T-cell (primary cell): ENCODE data around the gene ALG12. TPM values are rescaled to one million over a fixed set of nuclear protein-coding genes. Genes with fewer than 3 reads are reported as not detected.

ENCODE experiments used
- ATAC-seq, 4 experiments: fragments of 200-7000 bp in 3 of 4; fragments of 150-1000 bp in 1 of 4; cut with Tn5 transposase; replicated peaks in 1 of 4; 1 replicate in 3 of 4; 2 replicates in 1 of 4; pipeline ENCODE4 v1.10.0; 2021; ENCODE audit warnings: moderate library complexity in 3 of 4, mild to moderate bottlenecking in 2 of 4, moderate number of reproducible peaks in 1 of 4
- CTCF ChIA-PET, 2 donors: fragments of 300-600 bp; sonication (Branson Sonifier 250); formaldehyde crosslinking; loops; one replicate each; lab custom pipeline; 2022; ENCODE audit warnings: antibody characterized with exemption in 2 of 2; lab: Charles Lee
- POLR2A ChIA-PET, 2 donors: fragments of 300-600 bp; sonication (Branson Sonifier 250); formaldehyde crosslinking; loops; one replicate each; lab custom pipeline; 2022; ENCODE audit warnings: antibody characterized with exemption in 2 of 2; lab: Charles Lee
- DNase-seq, 35 experiments: peaks; one replicate each; pipeline versions ENCODE4 v3.0.0 to v3.0.0-alpha.2; 2013 to 2023
- H3K27ac ChIP-seq: one replicate; pipeline ENCODE4 v1.5.1; 2013; ENCODE audit warnings: low read length
- H3K27me3 ChIP-seq, 2 experiments: replicated peaks in 1 of 2; 1 replicate in 1 of 2; 2 replicates in 1 of 2; pipeline versions ENCODE4 v1.6.1 to v1.7.0; 2013; ENCODE audit warnings: low read length in 1 of 2, mixed read lengths in 1 of 2; ENCODE audit not compliant: control insufficient read depth in 2 of 2, insufficient read depth in 2 of 2; ENCODE audit errors: extremely low read depth in 1 of 2
- H3K36me3 ChIP-seq, 2 donors: 1 replicate in 1 of 2; 2 replicates in 1 of 2; pipeline versions ENCODE4 v1.6.1 to v1.7.0; 2013; ENCODE audit warnings: low read length in 1 of 2; ENCODE audit not compliant: control insufficient read depth in 2 of 2, insufficient read depth in 1 of 2; ENCODE audit errors: extremely low read depth in 1 of 2
- H3K4me1 ChIP-seq, 2 experiments: 1 replicate in 1 of 2; 2 replicates in 1 of 2; pipeline versions ENCODE4 v1.6.1 to v1.7.0; 2013; ENCODE audit warnings: low read length in 2 of 2, mixed read lengths in 1 of 2; ENCODE audit not compliant: insufficient read depth in 2 of 2, control insufficient read depth in 1 of 2; ENCODE audit errors: extremely low read depth in 1 of 2
- H3K4me3 ChIP-seq, 2 donors: 1 replicate in 1 of 2; 2 replicates in 1 of 2; pipeline versions ENCODE4 v1.5.1 to v1.7.0; 2013; ENCODE audit warnings: mild to moderate bottlenecking in 2 of 2, low read length in 1 of 2, moderate library complexity in 1 of 2; ENCODE audit not compliant: control insufficient read depth in 1 of 2; ENCODE audit errors: extremely low read depth in 1 of 2
- H3K9me3 ChIP-seq: 2 replicates; pipeline ENCODE4 v1.7.0; 2013
- H3K27ac Mint-ChIP-seq, 2 donors: one replicate each; pipeline ENCODE4 v1.8.0; 2020 to 2021; ENCODE audit warnings: mild to moderate bottlenecking in 2 of 2, mixed read lengths in 2 of 2
- H3K27me3 Mint-ChIP-seq, 2 donors: one replicate each; pipeline ENCODE4 v1.8.0; 2021 to 2022; ENCODE audit warnings: mixed read lengths in 2 of 2
- H3K36me3 Mint-ChIP-seq: one replicate; pipeline ENCODE4 v1.8.0; 2021; ENCODE audit warnings: mixed read lengths
- H3K4me1 Mint-ChIP-seq, 3 donors: one replicate each; pipeline ENCODE4 v1.8.0; 2020 to 2022; ENCODE audit warnings: mixed read lengths in 3 of 3, mild to moderate bottlenecking in 1 of 3
- H3K4me3 Mint-ChIP-seq, 3 donors: one replicate each; pipeline ENCODE4 v1.8.0; 2020 to 2022; ENCODE audit warnings: mild to moderate bottlenecking in 3 of 3, mixed read lengths in 3 of 3, moderate library complexity in 3 of 3
- H3K9me3 Mint-ChIP-seq, 3 donors: one replicate each; pipeline ENCODE4 v1.8.0; 2020 to 2022; ENCODE audit warnings: mixed read lengths in 3 of 3
- WGBS: methylation state at CpG from one replicate; pipeline ENCODE4 v1.1.5; 2013; ENCODE audit warnings: missing lambda C conversion rate; ENCODE audit not compliant: insufficient coverage; 5-methylcytosine and 5-hydroxymethylcytosine counted together
- total RNA-seq, 35 experiments: library from RNA in 6 of 35; stranded (reverse) in 6 of 35; fragments of 120-200 nt in 1 of 35; gene quantifications; one replicate each; pipeline versions ENCODE4 v1.2.1 to v1.2.4 and lab custom pipeline; 2013 to 2026

ALG12 gene
- total RNA-seq, 5 donors from 2014 or later (not counting 1 experiment from before 2014, with no cell fraction given) = 15.7 to 22.1 (median 15.9) TPM

GRCh38 chr22:49894322-49895054 is 23.8 kb downstream of the ALG12 start:
- peak overlapping the region; percentile 8 to 65 for H3K27ac Mint-ChIP-seq
- H3K4me1 ChIP-seq = no peaks in the 10 kb centered on the region
- peaks cover 46% of the 10 kb centered on the region for H3K36me3 Mint-ChIP-seq
- 100% methylated on average over 1 of the region's 8 CpGs for WGBS
- no peak overlapping the region for H3K4me3 Mint-ChIP-seq
- H3K4me1 Mint-ChIP-seq = peaks cover 2 to 14% (median 11%) of the 10 kb centered on the region in 3 donors
- peaks cover 2 to 12% of the 10 kb centered on the region in 2 donors for H3K36me3 ChIP-seq
- H3K9me3 ChIP-seq = no peaks in the 10 kb centered on the region
- DNase-seq (peak in 1 of 35 experiments; percentile 16), ATAC-seq (no peak)
- peaks cover 0 to 12% (median 5%) of the 10 kb centered on the region in 3 donors for H3K9me3 Mint-ChIP-seq
- H3K27ac ChIP-seq = no peak overlapping the region
- H3K27me3 ChIP-seq = no peaks in the 10 kb centered on the region
- H3K27me3 Mint-ChIP-seq = no peaks in the 10 kb centered on the region
- no peak overlapping the region for H3K4me3 ChIP-seq
- ChIA-PET CTCF (no interaction called here), POLR2A (no interaction called here)

- Histone ChIP-seq H3K4me1 (no peaks in the 10 kb centered on the region), H3K27ac (no peak overlapping the region), H3K9me3 (no peaks in the 10 kb centered on the region), H3K36me3 (peaks cover 0 to 21% of the 10 kb centered on the region in 2 donors), H3K27me3 (no peaks in the 10 kb centered on the region), H3K4me3 (no peak overlapping the region)
- Mint-ChIP-seq H3K9me3 (peaks cover 0 to 12% (median 5%) of the 10 kb centered on the region in 3 donors), H3K4me1 (peaks cover 2 to 14% (median 11%) of the 10 kb centered on the region in 3 donors), H3K36me3 (peaks cover 48% of the 10 kb centered on the region), H3K4me3 (no peak overlapping the region), H3K27me3 (no peaks in the 10 kb centered on the region), H3K27ac (peak overlapping the region in 1 of 2 donors; percentile 44)
- CTCF ChIA-PET = no interaction called here
- ATAC-seq (no peak), DNase-seq (no peak)
- POLR2A ChIA-PET = no interaction called here
- WGBS = 94% methylated on average over 2 of the region's 4 CpGs
Measured at GRCh38 chr22:49893025-49893424, 25.2 kb downstream of the ALG12 start.

- Mint-ChIP-seq H3K36me3 (peaks cover 53% of the 10 kb centered on the region), H3K9me3 (peaks cover 0 to 12% (median 5%) of the 10 kb centered on the region in 3 donors), H3K27ac (no peak overlapping the region), H3K27me3 (no peaks in the 10 kb centered on the region), H3K4me1 (peaks cover 2 to 14% (median 11%) of the 10 kb centered on the region in 3 donors), H3K4me3 (no peak overlapping the region)
- ChIA-PET CTCF (interaction anchor here in 1 of 2 donors (0.7 kb wide), 1 partner anchor 98 kb away, joined by 5 read pairs; no protein-coding TSS in a partner anchor), POLR2A (no interaction called here)
- WGBS = 100% methylated on average over 4 of the region's 4 CpGs
- DNase-seq (peak in 1 of 35 experiments; percentile 12), ATAC-seq (no peak)
- no peaks in the 10 kb centered on the region for H3K27me3 ChIP-seq
- H3K27ac ChIP-seq = no peak overlapping the region
- peaks cover 0 to 21% of the 10 kb centered on the region in 2 donors for H3K36me3 ChIP-seq
- no peaks in the 10 kb centered on the region for H3K4me1 ChIP-seq
- no peaks in the 10 kb centered on the region for H3K9me3 ChIP-seq
- H3K4me3 ChIP-seq = no peak overlapping the region
Measured at GRCh38 chr22:49892226-49892899, 25.9 kb downstream of the ALG12 start.

- Mint-ChIP-seq H3K27me3 (no peaks in the 10 kb centered on the region), H3K9me3 (peaks cover 0 to 6% (median 0%) of the 10 kb centered on the region in 3 donors), H3K36me3 (peaks cover 72% of the 10 kb centered on the region), H3K4me3 (no peak overlapping the region), H3K4me1 (peaks cover 0 to 7% (median 4%) of the 10 kb centered on the region in 3 donors), H3K27ac (no peak overlapping the region)
- Histone ChIP-seq H3K27ac (no peak overlapping the region), H3K9me3 (no peaks in the 10 kb centered on the region), H3K4me1 (no peaks in the 10 kb centered on the region), H3K4me3 (no peak overlapping the region), H3K27me3 (no peaks in the 10 kb centered on the region), H3K36me3 (peaks cover 9 to 52% of the 10 kb centered on the region in 2 donors)
- DNase-seq = no peak
- ChIA-PET CTCF (no interaction called here), POLR2A (no interaction called here)
- WGBS = 100% methylated on average over 5 of the region's 5 CpGs
- no peak for ATAC-seq
Measured at GRCh38 chr22:49889071-49889470, 29.2 kb downstream of the ALG12 start.

GRCh38 chr22:49887702-49888101 is 30.5 kb downstream of the ALG12 start:
- Histone ChIP-seq H3K9me3 (no peaks in the 10 kb centered on the region), H3K27me3 (no peaks in the 10 kb centered on the region), H3K36me3 (peaks cover 12 to 55% of the 10 kb centered on the region in 2 donors), H3K4me1 (no peaks in the 10 kb centered on the region), H3K4me3 (no peak overlapping the region), H3K27ac (no peak overlapping the region)
- peaks cover 0 to 4% (median 0%) of the 10 kb centered on the region in 3 donors for H3K9me3 Mint-ChIP-seq
- H3K4me1 Mint-ChIP-seq = peaks cover 7 to 13% (median 10%) of the 10 kb centered on the region in 3 donors
- ATAC-seq (no peak), DNase-seq (no peak)
- ChIA-PET CTCF (no interaction called here), POLR2A (no interaction called here)
- H3K27me3 Mint-ChIP-seq = no peaks in the 10 kb centered on the region
- no peak overlapping the region for H3K27ac Mint-ChIP-seq
- no peak overlapping the region for H3K4me3 Mint-ChIP-seq
- WGBS = 95% methylated on average over 9 of the region's 9 CpGs
- peaks cover 74% of the 10 kb centered on the region for H3K36me3 Mint-ChIP-seq

- ChIA-PET CTCF (no interaction called here), POLR2A (no interaction called here)
- Mint-ChIP-seq H3K27ac (no peak overlapping the region), H3K4me3 (no peak overlapping the region), H3K27me3 (no peaks in the 10 kb centered on the region), H3K4me1 (peaks cover 11 to 18% (median 16%) of the 10 kb centered on the region in 3 donors), H3K36me3 (peaks cover 75% of the 10 kb centered on the region), H3K9me3 (peaks cover 0 to 4% (median 0%) of the 10 kb centered on the region in 3 donors)
- Histone ChIP-seq H3K4me3 (no peak overlapping the region), H3K27me3 (no peaks in the 10 kb centered on the region), H3K4me1 (peaks cover 0 to 2% of the 10 kb centered on the region in 2 experiments), H3K27ac (no peak overlapping the region), H3K36me3 (peaks cover 12 to 50% of the 10 kb centered on the region in 2 donors), H3K9me3 (no peaks in the 10 kb centered on the region)
- 91% methylated on average over 7 of the region's 14 CpGs for WGBS
- no peak for ATAC-seq
- DNase-seq = no peak
Measured at GRCh38 chr22:49887064-49887451, 31.2 kb downstream of the ALG12 start.
